NK-92 (cell line): ENCODE data around the gene SCN3A.

Experiments used
- DNase-seq: peaks from one replicate; lab custom pipeline; 2025; ENCODE audit not compliant: unreplicated experiment; lab: John Stamatoyannopoulos, UW

SCN3A gene

GRCh38 chr2:165113414-165113813, 90.4 kb downstream of the SCN3A start:
- DNase-seq, result no peak

- DNase-seq, result no peak
These were observed 91.1 kb downstream of the SCN3A start for GRCh38 chr2:165112789-165113188.

DNA sequence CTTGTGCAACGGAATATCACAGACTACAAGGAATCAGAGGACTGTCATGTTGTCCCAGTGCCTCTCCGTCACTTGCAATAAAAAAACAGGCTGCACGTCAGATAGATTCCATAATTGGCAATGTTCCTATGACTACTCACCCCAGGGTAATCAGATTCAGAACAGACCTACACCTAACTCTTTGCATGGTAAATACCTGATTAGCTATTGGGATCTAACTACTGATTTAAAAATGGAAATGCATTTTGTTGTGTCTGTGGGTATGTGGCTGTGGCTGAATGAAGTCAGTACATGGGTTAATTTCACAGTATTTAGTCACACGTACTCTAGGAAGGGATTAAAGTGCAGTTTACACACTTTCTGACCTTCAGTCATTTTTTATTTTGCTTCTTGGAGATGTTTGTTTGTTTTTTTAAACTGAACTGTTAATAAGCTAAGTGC, 91.7 kb downstream of the SCN3A start:
- DNase-seq, result no peak

DNA sequence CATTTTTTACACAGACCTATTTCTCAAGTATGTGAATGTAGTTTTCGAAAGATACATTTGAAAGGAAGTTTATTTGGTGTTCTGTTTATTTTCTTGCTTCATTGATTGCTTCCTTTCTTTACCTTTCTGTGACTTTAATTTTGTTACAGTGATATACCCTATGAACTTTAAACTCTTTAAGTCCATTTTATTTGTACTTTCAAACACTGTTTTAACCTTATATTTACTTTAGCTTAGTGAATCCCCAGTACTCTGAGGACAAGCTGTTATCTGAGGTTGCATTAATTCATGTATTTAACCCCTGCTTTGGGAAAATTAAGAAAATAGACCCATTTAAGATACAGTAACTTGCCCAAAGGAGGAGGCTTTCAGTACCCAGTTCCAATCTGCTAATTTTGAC, 93.5 kb downstream of the SCN3A start:
- DNase-seq, result no peak

- DNase-seq, result no peak
These were observed 93.9 kb downstream of the SCN3A start for GRCh38 chr2:165109915-165110314.

GRCh38 chr2:165105926-165106325, 97.9 kb downstream of the SCN3A start:
- no peak for DNase-seq

DNA sequence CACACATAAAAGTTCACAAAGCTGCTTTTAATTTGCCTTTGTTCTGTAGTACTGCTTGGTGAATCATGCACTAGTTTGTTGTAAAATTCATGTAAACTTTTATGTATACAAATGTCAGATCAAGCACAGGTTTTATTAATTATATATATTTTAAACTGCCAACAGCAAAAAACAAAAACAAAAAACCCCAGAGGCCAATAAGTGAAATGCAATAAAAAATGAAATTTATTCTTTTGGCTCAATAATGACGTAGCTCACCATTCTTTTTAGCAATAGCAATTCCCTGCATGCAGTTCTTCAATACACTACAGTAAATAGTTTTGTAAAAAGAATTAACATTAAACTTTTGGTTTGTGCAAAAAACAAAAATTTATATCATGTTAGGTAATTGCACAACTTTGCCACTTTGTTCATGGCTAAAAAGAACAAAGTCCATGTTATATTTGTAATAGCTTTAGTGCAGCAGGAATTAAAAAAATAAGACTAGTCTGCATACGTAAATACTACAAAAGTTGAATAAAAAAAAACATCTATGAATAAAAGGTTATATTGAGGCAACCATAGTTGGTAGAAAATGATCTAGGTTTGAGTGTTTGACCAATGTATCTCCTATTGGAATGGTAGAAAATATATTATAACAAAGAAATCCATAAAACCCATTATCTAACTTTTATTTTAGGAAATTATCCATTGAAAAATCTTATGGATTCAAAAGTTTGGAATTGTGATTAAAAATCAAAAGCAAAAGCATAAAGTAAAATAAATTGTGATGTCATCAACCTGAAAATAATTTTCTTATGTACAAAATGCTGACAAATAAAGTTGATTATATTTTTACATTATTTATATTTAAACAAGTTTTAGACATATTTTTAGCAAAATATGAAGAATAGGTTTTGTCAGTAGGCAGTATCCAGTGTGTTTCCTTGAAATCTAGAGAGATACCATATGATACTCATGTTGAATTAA, 115.6 kb downstream of the SCN3A start:
- DNase-seq, result no peak

- no peak for DNase-seq
These were observed 117.5 kb downstream of the SCN3A start for GRCh38 chr2:165086337-165086736.

GRCh38 chr2:165083326-165083725, 120.5 kb downstream of the SCN3A start:
- no peak for DNase-seq

- no peak for DNase-seq
These were observed 121.4 kb downstream of the SCN3A start for GRCh38 chr2:165082479-165082878.

- DNase-seq, result no peak
These were observed 122.6 kb downstream of the SCN3A start for GRCh38 chr2:165081276-165081675.

- no peak for DNase-seq
These were observed 124.4 kb downstream of the SCN3A start for GRCh38 chr2:165079432-165079831.

DNA sequence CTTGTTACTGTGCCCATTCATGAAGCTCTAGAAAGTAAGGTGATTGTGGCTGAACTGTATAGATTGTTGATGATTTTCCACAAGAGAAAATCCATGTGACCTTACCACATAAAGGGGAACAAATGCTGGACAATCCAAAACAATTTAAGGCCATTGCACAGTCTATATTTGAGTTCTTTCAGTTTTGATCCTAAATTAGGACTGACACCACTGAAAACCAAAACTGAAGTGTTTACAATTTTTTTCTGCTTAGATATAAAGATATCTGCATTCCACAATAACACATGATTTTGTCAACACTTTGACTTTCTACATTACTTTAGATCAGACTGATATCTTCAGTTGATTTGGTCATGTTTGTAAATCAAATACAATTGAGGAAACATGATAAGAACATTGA, 124.9 kb downstream of the SCN3A start:
- DNase-seq, result no peak

DNA sequence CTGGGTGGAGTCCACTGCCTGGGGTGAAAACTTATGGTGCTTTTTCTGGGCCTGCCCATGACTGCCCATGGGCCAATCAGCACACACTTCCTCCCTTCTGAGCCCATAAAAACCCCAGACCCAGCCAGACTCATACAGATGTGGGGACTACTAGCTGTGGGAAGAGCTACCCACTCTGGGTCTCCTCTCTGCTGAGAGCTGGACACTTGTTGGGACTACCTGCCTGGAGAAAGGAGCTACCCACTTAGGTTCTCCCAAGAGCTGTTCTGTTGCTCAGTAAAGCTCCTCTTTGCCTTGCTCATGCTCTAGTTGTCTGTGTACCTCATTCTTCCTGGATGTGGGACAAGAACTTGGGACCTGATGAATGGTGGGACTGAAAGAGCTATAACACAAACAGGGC, 129.0 kb downstream of the SCN3A start:
- no peak for DNase-seq

GRCh38 chr2:165074323-165074722, 129.5 kb downstream of the SCN3A start:
- no peak for DNase-seq

- DNase-seq, result no peak
These were observed 133.8 kb downstream of the SCN3A start for GRCh38 chr2:165070076-165070475.

DNA sequence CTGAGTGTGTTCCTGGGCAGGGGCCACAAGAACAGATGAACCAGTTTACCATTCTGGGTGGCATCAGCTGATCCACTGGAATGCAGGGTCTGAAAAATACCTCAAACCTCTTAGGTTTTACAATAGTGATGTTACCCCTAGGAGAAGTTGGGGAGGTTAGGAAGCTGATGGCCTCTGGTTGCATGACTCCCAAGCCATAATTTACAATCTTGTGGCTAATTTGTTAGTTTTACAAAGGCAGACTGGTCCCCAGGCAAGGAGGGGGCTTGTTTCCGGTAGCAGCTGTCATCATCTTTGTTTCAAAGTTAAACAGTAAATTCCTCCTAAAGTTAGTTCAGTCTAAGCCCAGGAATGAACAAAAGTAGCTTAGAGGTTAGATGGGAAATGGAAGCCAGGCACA, 134.7 kb downstream of the SCN3A start:
- DNase-seq, result no peak

GRCh38 chr2:165068487-165068757, 135.4 kb downstream of the SCN3A start:
- no peak for DNase-seq

- no peak for DNase-seq
These were observed 136.0 kb downstream of the SCN3A start for GRCh38 chr2:165067643-165068486.

DNA sequence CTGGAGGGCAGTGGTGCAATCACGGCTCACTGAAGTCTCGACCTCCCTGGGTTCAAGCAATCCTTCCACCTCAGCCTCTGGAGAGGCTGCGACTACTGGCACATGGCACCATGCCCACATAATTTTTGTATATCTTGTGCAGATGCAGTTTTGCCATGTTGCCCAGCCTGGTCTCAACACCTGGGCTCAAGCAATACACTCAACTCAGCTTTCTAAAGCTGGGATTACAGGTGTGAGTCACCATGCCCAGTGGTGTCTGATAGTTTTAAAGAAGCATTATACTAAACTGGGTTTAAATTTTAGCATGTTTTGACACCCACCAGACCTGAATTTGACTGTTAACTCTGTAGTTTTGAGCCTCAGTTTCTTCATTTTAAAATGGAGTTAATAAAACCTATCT, 139.1 kb downstream of the SCN3A start:
- DNase-seq, result no peak

- no peak for DNase-seq
These were observed 143.4 kb downstream of the SCN3A start for GRCh38 chr2:165060411-165060810.
